DND-41 (cell line): ENCODE measurements around the gene GRID1.

Experiments used
- ATAC-seq: fragments of 200-7000 bp; cut with Tn5 transposase; 3 replicates; pipeline ENCODE4 v1.9.1; 2021; ENCODE audit warnings: low read depth; ENCODE audit not compliant: insufficient read depth
- DNase-seq: peaks from one replicate; pipeline ENCODE4 v3.0.0-alpha.2; 2020
- H2AFZ ChIP-seq: 2 replicates; pipeline ENCODE4 v1.6.0; 2012; ENCODE audit warnings: low read depth, low read length
- H3K27ac ChIP-seq: 2 replicates; pipeline ENCODE4 v1.5.1; 2012; ENCODE audit warnings: low read length, inconsistent platforms
- H3K27me3 ChIP-seq: fragments of 200-600 bp; sonication (generic); 2 replicates; pipeline ENCODE4 v1.6.0; 2012; ENCODE audit warnings: low read length, mild to moderate bottlenecking, inconsistent platforms; ENCODE audit not compliant: insufficient read depth, poor library complexity
- H3K36me3 ChIP-seq: 2 replicates; pipeline ENCODE4 v1.5.1; 2012; ENCODE audit warnings: low read length, inconsistent platforms; ENCODE audit not compliant: insufficient read depth
- H3K4me1 ChIP-seq: 2 replicates; pipeline ENCODE4 v1.5.1; 2012; ENCODE audit warnings: mild to moderate bottlenecking, low read length; ENCODE audit not compliant: insufficient read depth
- H3K4me2 ChIP-seq: 2 replicates; pipeline ENCODE4 v1.6.0; 2012; ENCODE audit warnings: mild to moderate bottlenecking, moderate library complexity, low read length, inconsistent platforms; ENCODE audit not compliant: insufficient read depth
- H3K4me3 ChIP-seq, 2 experiments: fragments of 200-600 bp in 1 of 2; shearing (Covaris generic) in 1 of 2; 2 replicates each; pipeline ENCODE4 v1.5.1; 2012 to 2016; ENCODE audit warnings: inconsistent platforms in 2 of 2, low read length in 2 of 2, mild to moderate bottlenecking in 2 of 2, low read depth in 1 of 2, moderate library complexity in 1 of 2
- H3K79me2 ChIP-seq: 2 replicates; pipeline ENCODE4 v1.6.0; 2012; ENCODE audit warnings: low read length, inconsistent platforms; ENCODE audit not compliant: insufficient read depth
- H3K9ac ChIP-seq: 2 replicates; pipeline ENCODE4 v1.6.0; 2012; ENCODE audit warnings: low read depth, mild to moderate bottlenecking, inconsistent platforms, low read length, moderate library complexity
- H3K9me3 ChIP-seq: 2 replicates; pipeline ENCODE4 v1.5.1; 2012; ENCODE audit warnings: low read length, moderate library complexity, mild to moderate bottlenecking, inconsistent platforms; ENCODE audit not compliant: insufficient read depth, severe bottlenecking
- H4K20me1 ChIP-seq: 2 replicates; pipeline ENCODE4 v1.6.0; 2012; ENCODE audit warnings: low read length; ENCODE audit not compliant: insufficient read depth
- CTCF ChIP-seq: IDR thresholded peaks from 2 replicates; pipeline ENCODE4 v1.5.1; 2012; ENCODE audit warnings: borderline replicate concordance, low read length, moderate library complexity, mild to moderate bottlenecking; ENCODE audit not compliant: poor library complexity, severe bottlenecking; ENCODE audit errors: extremely low read depth
- EZH2 ChIP-seq: IDR thresholded peaks from 3 replicates; pipeline ENCODE4 v1.6.1; 2012; ENCODE audit warnings: borderline replicate concordance, low read depth, mild to moderate bottlenecking, moderate library complexity, low read length, inconsistent platforms; ENCODE audit not compliant: severe bottlenecking

Gene GRID1

GRCh38 chr10:86283466-86284287 is 82.9 kb downstream of the GRID1 start:
- ATAC-seq (no peak), DNase-seq (no peak)
- no peak overlapping the region for H3K4me3 ChIP-seq
- no peaks in the 10 kb centered on the region for H3K9me3 ChIP-seq
- no peak overlapping the region for H3K4me2 ChIP-seq
- TF ChIP-seq EZH2 = no peak
- no peak for TF ChIP-seq CTCF
- no peaks in the 10 kb centered on the region for H3K4me1 ChIP-seq
- H3K9ac ChIP-seq = no peak overlapping the region
- H4K20me1 ChIP-seq = no peaks in the 10 kb centered on the region
- no peaks in the 10 kb centered on the region for H3K27me3 ChIP-seq
- no peaks in the 10 kb centered on the region for H3K36me3 ChIP-seq
- no peak overlapping the region for H3K27ac ChIP-seq
- H3K79me2 ChIP-seq = no peaks in the 10 kb centered on the region
- no peak overlapping the region for H2AFZ ChIP-seq

DNA sequence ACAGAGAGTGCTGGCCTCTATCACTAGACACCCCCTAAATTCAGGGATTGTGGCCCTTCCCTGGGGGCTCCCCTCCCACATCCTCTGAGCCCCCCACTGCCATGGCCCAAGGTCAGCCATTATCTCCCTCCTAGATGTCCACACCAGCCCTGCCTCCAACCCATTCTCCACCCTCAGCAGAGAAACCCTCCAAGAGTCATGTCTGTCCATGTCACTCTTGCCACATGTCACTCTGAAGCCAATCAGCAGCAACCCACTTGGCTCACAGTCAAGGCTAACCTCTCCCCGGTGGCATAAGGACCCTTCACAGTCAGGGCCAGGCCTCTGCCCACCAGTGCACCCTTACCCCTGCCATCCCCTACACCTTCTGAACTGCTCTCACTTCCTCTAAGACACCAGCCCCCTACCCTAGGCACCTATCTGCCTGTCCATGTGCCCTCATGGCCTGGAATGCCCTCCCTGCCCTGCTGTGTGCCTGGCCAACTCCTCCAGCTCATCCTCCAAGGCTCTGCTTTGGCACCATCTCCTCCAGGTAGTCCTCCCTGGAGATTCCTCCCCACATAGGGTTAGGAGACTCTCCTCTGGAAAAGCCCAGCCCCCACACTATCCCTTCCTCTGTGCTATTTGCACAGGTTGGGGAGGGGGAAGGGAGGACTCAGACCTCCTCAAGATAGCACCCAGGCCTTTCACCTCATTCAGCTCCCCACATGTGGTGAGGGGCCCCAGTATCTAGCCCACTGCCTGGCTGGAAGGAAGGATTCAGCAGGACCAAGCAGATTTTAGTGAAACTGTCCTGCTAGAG is 83.7 kb downstream of the GRID1 start:
- no peak overlapping the region for H3K9ac ChIP-seq
- DNase-seq (no peak), ATAC-seq (no peak)
- H3K79me2 ChIP-seq = no peaks in the 10 kb centered on the region
- H4K20me1 ChIP-seq = no peaks in the 10 kb centered on the region
- H3K4me3 ChIP-seq = no peak overlapping the region
- no peak for TF ChIP-seq EZH2
- no peak for TF ChIP-seq CTCF
- H3K27ac ChIP-seq = no peak overlapping the region
- no peaks in the 10 kb centered on the region for H3K4me1 ChIP-seq
- H3K27me3 ChIP-seq = no peaks in the 10 kb centered on the region
- no peak overlapping the region for H2AFZ ChIP-seq
- H3K4me2 ChIP-seq = no peak overlapping the region
- H3K36me3 ChIP-seq = no peaks in the 10 kb centered on the region
- no peaks in the 10 kb centered on the region for H3K9me3 ChIP-seq

DNA sequence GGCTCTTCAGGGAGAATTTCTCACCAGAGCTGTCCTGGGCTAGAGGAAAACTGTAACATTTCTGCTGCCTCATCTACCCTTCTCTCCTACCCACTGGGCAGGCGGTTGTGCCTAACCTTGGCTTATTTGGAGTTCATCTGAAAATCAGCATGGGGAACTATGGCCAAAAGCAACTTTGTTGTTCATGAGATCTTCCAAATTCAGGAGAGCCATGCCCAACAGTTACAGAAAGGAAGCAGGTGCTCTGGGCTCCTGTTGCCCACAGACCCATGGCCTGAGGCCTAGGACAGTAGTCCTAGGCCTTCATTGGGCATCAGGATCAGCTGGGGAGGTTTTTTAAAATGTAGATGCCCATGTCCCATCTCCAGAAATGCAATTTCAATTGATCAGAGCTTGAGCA is 85.2 kb downstream of the GRID1 start:
- ATAC-seq (no peak), DNase-seq (no peak)
- no peak overlapping the region for H3K4me3 ChIP-seq

More for the DNA sequence above, 85.2 kb downstream of the GRID1 start:
- Histone ChIP-seq H3K4me2 (no peak overlapping the region), H2AFZ (no peak overlapping the region), H3K36me3 (no peaks in the 10 kb centered on the region), H3K27me3 (no peaks in the 10 kb centered on the region), H3K9me3 (no peaks in the 10 kb centered on the region), H3K4me1 (no peaks in the 10 kb centered on the region), H4K20me1 (no peaks in the 10 kb centered on the region), H3K79me2 (no peaks in the 10 kb centered on the region), H3K9ac (no peak overlapping the region), H3K27ac (no peak overlapping the region)
- TF ChIP-seq CTCF (no peak), EZH2 (no peak)
